ENCODE results near the gene DNAH14. TPM values are rescaled to one million over a fixed set of nuclear protein-coding genes. Genes with fewer than 3 reads are reported as not detected.

Gene DNAH14
- total and polyA plus RNA-seq, 2 of the 8 experiments (the other 6 are each of a cell fraction or from before 2014, with no cell fraction given), result 8.4 to 40.7 TPM

GRCh38 chr1:225021037-225021436 lies 91.6 kb downstream of the DNAH14 start:
- Histone ChIP-seq H3K23me2 (ENCODE audit: low read depth, low read length) (no peaks in the 10 kb centered on the region), H3K14ac (ENCODE audit: insufficient read length) (no peak overlapping the region), H2BK120ac (replicated peaks; ENCODE audit: low read depth, low read length) (no peak overlapping the region), H3K56ac (replicated peaks; ENCODE audit: insufficient read length, low read depth, low read length) (no peak overlapping the region), H3K79me2 (ENCODE audit: control insufficient read depth in 1 of 2, insufficient read depth in 2 of 2, low read length in 2 of 2) (no peaks in the 10 kb centered on the region), H3K79me1 (ENCODE audit: low read depth, low read length) (no peaks in the 10 kb centered on the region), H2AK5ac (ENCODE audit: low read depth, low read length) (no peak overlapping the region), H3K23ac (ENCODE audit: insufficient read length) (no peak overlapping the region), H4K20me1 (replicated peaks in 1 of 2; ENCODE audit: control insufficient read depth in 1 of 2, insufficient read depth in 2 of 2, low read length in 2 of 2) (no peaks in the 10 kb centered on the region), H4K91ac (replicated peaks; ENCODE audit: insufficient read length, low read length) (no peak overlapping the region), H3K4me3 (ENCODE audit: extremely low read depth in 1 of 4, insufficient read depth in 2 of 4, low read depth in 3 of 4, low read length in 4 of 4) (no peak overlapping the region), H2BK5ac (ENCODE audit: low read depth, low read length) (no peak overlapping the region), H2BK12ac (ENCODE audit: low read depth, low read length) (no peak overlapping the region), H3K27me3 (replicated peaks in 1 of 4; ENCODE audit: control insufficient read depth in 3 of 4, extremely low read depth in 1 of 4, insufficient read depth in 3 of 4, low read length in 3 of 4) (no peaks in the 10 kb centered on the region), H4K8ac (ENCODE audit: extremely low read depth, insufficient read depth, low read length) (no peak overlapping the region), H3K4me1 (replicated peaks in 1 of 4; ENCODE audit: control insufficient read depth in 3 of 4, insufficient read depth in 4 of 4, low read length in 3 of 4) (no peaks in the 10 kb centered on the region), H3K9ac (replicated peaks in 1 of 4; ENCODE audit: extremely low read depth in 1 of 4, low read depth in 3 of 4, low read length in 3 of 4) (no peak overlapping the region), H3K18ac (ENCODE audit: extremely low read depth, low read length) (no peak overlapping the region), H3K27ac (ENCODE audit: low read depth, low read length) (no peak overlapping the region), H2BK20ac (ENCODE audit: low read length) (no peak overlapping the region), H3K36me3 (ENCODE audit: control insufficient read depth in 2 of 4, insufficient read depth in 4 of 4, low read length in 3 of 4) (no peaks in the 10 kb centered on the region), H3K4ac (replicated peaks; ENCODE audit: insufficient read length, low read depth, low read length) (no peak overlapping the region), H3K9me3 (ENCODE audit: insufficient read depth in 2 of 2, low read depth in 1 of 2, low read length in 1 of 2) (peaks cover 5% of the 10 kb centered on the region in 2 experiments; a peak in 3 of 4 replicates), H3K4me2 (ENCODE audit: insufficient read depth in 1 of 2, low read depth in 2 of 2, low read length in 2 of 2) (no peak overlapping the region), H2AFZ (ENCODE audit: low read length) (no peak overlapping the region), H4K5ac (ENCODE audit: insufficient read length, low read depth, low read length) (no peak overlapping the region), H2BK15ac (ENCODE audit: low read length) (no peak overlapping the region)
- TF ChIP-seq USF2 (IDR thresholded peaks at IDR 0.05; ENCODE audit: low read length), result no peak
- no peak for TF ChIP-seq YY1 (IDR thresholded peaks at IDR 0.05; ENCODE audit: low read depth, low read length)
- TF ChIP-seq EP300 (IDR thresholded peaks at IDR 0.05; ENCODE audit: borderline replicate concordance in 1 of 2, low read depth in 2 of 2, low read length in 2 of 2), result no peak
- no peak for TF ChIP-seq EGR1 (IDR thresholded peaks at IDR 0.05; ENCODE audit: borderline replicate concordance, low read depth, low read length)
- ChIA-PET CTCF (ENCODE audit: partially characterized antibody) (no interaction called here), POLR2A (ENCODE audit: partially characterized antibody) (no interaction called here)
- no peak for DNase-seq (ENCODE audit: low read depth in 1 of 2, low spot score in 2 of 2)
- no peak for FAIRE-seq

All from H1 (cell line).